ENCODE measurements around the gene WDR33. TPM values are rescaled to one million over a fixed set of nuclear protein-coding genes. Genes with fewer than 3 reads are reported as not detected.
"Not testable (repeated sequence)": the region's sequence is repeated elsewhere in the genome, so short reads cannot be mapped to it uniquely, and the experiment has no call there.

WDR33 gene
- total RNA-seq, 1 donor, result 35.4 TPM

DNA sequence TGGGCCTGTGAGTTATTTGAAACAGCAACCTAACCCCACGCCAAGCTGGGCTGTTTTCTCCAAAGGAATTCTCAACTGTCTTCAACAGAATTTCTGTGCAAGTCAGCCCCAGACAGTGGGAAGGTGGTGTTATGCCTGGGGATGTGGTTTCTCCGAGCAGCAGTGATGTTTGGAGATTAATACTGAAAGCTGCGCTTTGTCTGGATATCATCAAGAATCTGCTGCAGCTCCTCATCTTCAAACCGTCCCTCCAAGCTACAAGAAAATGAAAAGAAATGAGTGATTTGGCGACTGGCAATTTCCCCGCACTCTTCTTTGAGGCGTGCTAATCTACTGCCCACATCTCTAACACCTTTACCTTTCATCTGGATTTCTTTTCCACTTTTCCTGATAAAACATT, 37.0 kb upstream of the WDR33 start:
- DNase-seq (ENCODE audit: low read depth), result no peak
- TF ChIP-seq, protein P1, sequence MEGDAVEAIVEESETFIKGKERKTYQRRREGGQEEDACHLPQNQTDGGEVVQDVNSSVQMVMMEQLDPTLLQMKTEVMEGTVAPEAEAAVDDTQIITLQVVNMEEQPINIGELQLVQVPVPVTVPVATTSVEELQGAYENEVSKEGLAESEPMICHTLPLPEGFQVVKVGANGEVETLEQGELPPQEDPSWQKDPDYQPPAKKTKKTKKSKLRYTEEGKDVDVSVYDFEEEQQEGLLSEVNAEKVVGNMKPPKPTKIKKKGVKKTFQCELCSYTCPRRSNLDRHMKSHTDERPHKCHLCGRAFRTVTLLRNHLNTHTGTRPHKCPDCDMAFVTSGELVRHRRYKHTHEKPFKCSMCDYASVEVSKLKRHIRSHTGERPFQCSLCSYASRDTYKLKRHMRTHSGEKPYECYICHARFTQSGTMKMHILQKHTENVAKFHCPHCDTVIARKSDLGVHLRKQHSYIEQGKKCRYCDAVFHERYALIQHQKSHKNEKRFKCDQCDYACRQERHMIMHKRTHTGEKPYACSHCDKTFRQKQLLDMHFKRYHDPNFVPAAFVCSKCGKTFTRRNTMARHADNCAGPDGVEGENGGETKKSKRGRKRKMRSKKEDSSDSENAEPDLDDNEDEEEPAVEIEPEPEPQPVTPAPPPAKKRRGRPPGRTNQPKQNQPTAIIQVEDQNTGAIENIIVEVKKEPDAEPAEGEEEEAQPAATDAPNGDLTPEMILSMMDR (IDR thresholded peaks at IDR 0.05; ENCODE audit: insufficient read depth, low read depth, low read length), result no peak
- no peak overlapping the region for H3K4me3 ChIP-seq (ENCODE audit: low read depth, low read length)

DNA sequence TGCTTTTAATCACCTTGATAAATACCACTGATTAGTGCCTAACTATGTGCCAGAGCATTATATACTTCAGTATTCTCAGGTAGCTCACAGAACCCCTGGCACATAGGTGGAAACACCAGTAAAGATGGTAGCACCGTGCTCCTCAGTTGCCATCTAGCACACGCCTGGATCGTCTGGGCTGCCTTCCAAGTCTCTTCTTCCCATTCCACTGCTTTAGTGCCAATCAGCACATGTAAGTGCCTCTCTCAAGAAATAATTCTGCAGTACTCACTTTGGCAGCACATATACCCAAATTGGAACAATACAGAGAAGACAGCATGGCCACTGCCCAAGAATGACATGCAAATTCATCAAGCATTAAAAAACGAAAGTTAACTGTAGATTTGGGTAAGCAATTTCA, 34.0 kb upstream of the WDR33 start:
- DNase-seq (ENCODE audit: low read depth), result no peak
- no peak overlapping the region for H3K4me3 ChIP-seq (ENCODE audit: low read depth, low read length)
- TF ChIP-seq, protein P1 (IDR thresholded peaks at IDR 0.05; ENCODE audit: insufficient read depth, low read depth, low read length), result no peak

DNA sequence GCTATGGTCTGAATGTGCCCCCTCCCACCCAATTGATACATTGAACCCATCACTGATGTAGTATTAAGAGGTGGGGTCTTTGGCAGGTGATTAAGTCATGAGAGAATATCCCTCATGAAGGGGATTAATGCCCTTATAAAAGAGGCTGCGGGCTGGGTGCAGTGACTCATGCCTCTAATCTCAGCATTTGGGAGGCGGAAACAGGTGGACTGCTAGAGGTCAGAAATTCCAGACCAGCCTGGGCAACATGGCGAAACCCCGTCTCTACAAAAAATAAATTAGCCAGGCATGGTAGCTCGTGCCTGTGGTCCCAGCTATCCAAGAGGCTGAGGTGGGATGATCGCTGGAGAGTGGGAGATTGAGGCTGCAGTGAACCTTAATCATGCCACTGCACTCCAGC, 32.7 kb upstream of the WDR33 start:
- TF ChIP-seq, protein P1 (IDR thresholded peaks at IDR 0.05; ENCODE audit: insufficient read depth, low read depth, low read length), result no peak
- DNase-seq (ENCODE audit: low read depth), result no peak

DNA sequence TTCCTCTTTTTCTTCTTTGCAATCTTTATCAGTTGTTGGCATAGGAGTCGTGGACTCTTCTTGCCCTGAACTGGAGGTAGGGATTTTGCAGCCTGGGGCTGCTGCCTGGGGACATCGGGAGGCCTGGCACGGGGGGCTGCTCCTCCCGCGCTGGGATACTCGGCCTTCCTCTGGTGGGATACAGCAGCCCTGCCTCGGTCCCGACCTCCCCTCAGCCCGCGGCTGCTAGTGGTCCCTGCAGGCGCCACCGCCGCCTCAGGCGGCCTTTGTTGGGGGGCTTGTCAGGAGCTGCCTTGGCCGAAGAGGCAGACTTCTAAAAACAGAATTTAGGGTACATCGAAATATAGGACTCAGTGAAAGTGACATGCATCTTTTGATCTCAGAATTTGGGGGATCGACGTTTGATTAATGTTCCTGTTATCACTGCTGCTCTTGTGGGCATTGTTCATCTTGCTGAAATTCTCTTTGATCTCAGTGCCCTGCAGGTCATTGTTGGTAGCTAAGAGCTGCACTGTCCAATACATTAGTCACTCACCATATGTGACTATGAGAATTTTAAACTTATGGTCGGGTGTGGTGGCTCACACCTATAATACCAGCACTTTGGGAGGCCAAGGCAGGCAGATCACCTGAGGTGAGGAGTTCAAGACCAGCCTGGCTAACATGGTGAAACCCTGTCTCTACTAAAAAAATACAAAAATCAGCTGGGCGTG, 30.7 kb upstream of the WDR33 start:
- TF ChIP-seq, protein P1 (IDR thresholded peaks at IDR 0.05; ENCODE audit: insufficient read depth, low read depth, low read length), result no peak
- no peak for DNase-seq (ENCODE audit: low read depth)
- no peak overlapping the region for H3K4me3 ChIP-seq (ENCODE audit: low read depth, low read length)

More for the DNA sequence above, 32.7 kb upstream of the WDR33 start:
- no peak overlapping the region for H3K4me3 ChIP-seq (ENCODE audit: low read depth, low read length)

DNA sequence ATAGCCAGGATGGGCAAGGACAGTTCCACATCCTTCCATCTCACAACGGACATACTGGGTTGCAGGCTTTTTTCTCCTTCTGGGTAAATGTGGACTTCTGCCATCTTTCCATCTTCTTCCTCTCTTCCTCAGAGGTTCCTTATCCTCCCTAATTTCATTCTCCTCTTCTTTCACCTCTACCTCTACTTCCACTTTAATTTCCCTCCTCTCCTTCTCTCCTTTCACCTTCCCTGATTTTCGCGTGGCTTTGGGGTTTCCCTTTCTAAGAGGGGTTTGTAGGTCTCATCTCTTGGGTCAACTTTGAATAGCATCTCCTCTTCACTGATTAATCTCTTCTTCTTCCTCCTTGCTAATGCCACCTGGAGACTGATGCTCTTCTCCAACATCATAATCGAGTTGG, 29.9 kb upstream of the WDR33 start:
- no peak for DNase-seq (ENCODE audit: low read depth)
- no peak overlapping the region for H3K4me3 ChIP-seq (ENCODE audit: low read depth, low read length)

DNA sequence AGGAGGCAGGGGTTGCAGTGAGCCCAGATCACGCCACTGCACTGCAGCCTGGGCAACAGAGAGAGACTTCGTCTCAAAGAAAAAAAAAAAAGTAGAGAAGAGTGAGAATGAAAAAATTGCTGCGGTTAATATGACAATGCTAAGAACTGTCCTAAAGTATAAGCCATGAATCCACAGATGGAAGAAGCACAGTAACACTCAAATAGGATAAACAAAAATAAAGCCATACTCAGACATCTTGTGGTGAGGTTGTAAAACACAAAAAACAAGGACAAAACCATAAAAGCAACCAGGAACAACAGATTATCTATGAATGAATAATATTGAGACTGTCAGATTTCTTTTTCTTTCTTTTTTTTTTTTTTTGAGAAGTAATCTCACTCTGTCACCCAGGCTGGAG, 24.0 kb upstream of the WDR33 start:
- DNase-seq (ENCODE audit: low read depth), result no peak
- TF ChIP-seq, protein P1 (IDR thresholded peaks at IDR 0.05; ENCODE audit: insufficient read depth, low read depth, low read length), result no peak
- no peak overlapping the region for H3K4me3 ChIP-seq (ENCODE audit: low read depth, low read length)

More for the DNA sequence above, 29.9 kb upstream of the WDR33 start:
- TF ChIP-seq, protein P1 (IDR thresholded peaks at IDR 0.05; ENCODE audit: insufficient read depth, low read depth, low read length), result no peak

DNA sequence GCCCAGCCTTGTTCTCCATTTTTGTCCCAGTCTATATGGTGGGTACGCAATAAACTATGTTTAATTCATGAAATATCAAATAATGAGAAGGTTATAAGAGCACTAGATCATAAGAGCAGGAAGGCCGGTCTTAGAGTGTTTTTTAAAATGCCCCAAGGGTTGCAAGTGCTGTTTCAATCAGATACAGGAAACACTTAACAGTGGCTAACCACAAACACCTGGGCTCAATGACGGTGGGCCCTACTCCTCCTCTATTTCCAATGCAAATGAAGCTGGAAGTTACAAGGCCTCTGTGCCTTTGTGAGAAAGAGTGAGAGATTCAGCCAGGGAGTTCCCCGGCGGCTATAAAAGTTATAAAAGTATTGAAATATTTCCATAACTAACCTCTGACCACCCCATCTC, 18.9 kb upstream of the WDR33 start:
- TF ChIP-seq, protein P1 (IDR thresholded peaks at IDR 0.05; ENCODE audit: insufficient read depth, low read depth, low read length), result no peak
- H3K4me3 ChIP-seq (ENCODE audit: low read depth, low read length), result no peak overlapping the region
- DNase-seq (ENCODE audit: low read depth), result no peak

DNA sequence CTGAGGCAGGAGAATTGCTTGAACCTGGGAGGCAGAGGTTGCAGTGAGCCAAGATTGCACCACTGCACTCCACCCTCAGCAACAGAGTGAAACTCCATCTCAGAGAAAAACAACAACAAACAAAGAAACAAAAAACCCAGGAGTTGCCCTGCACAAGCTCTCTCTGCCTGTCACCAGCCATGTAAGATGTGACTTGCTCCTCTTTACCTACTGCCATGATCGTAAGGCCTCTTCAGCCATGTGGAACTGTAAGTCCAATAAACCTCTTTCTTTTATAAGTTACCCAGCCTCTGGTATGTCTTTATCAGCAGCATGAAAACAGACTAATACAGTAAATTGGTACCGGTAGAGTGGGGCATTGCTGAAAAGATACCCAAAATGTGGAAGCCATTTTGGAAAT, 15.7 kb upstream of the WDR33 start:
- not testable (repeated sequence) for H3K4me3 ChIP-seq (ENCODE audit: low read depth, low read length)

More for the DNA sequence above, 15.7 kb upstream of the WDR33 start:
- not testable (repeated sequence) for DNase-seq (ENCODE audit: low read depth)

All from fibroblast of villous mesenchyme (primary cell).